Trophoblast cell (in vitro differentiated cells and primary cell): ENCODE measurements around the gene SLIT3.
A peak's percentile ranks its signal among the peaks of the same experiment; 100 is the strongest.

Source experiments
- DNase-seq, 2 donors: peaks; one replicate each; pipeline ENCODE4 v3.0.0-alpha.2; 2016
- H2AFZ ChIP-seq: 2 replicates; pipeline ENCODE4 v1.6.1; 2013; ENCODE audit warnings: low read length, moderate library complexity, mild to moderate bottlenecking; ENCODE audit not compliant: insufficient read depth, poor library complexity
- H2AK5ac ChIP-seq: 2 replicates; pipeline ENCODE4 v1.6.1; 2013; ENCODE audit warnings: mild to moderate bottlenecking, low read length
- H2BK120ac ChIP-seq: 2 replicates; pipeline ENCODE4 v1.6.1; 2013; ENCODE audit warnings: low read length, mild to moderate bottlenecking, moderate library complexity; ENCODE audit not compliant: insufficient read depth, poor library complexity
- H2BK12ac ChIP-seq: 2 replicates; pipeline ENCODE4 v1.6.1; 2013; ENCODE audit warnings: mild to moderate bottlenecking, low read length, moderate library complexity
- H2BK5ac ChIP-seq: 2 replicates; pipeline ENCODE4 v1.6.1; 2013; ENCODE audit warnings: low read length, low read depth, moderate library complexity, mild to moderate bottlenecking; ENCODE audit not compliant: poor library complexity
- H3K14ac ChIP-seq: 2 replicates; pipeline ENCODE4 v1.6.1; 2013; ENCODE audit warnings: mild to moderate bottlenecking, low read length
- H3K18ac ChIP-seq: 2 replicates; pipeline ENCODE4 v1.6.1; 2013; ENCODE audit warnings: mild to moderate bottlenecking, low read length
- H3K23ac ChIP-seq: 2 replicates; pipeline ENCODE4 v1.6.1; 2013; ENCODE audit warnings: low read length
- H3K27ac ChIP-seq: 2 replicates; pipeline ENCODE4 v1.5.1; 2013; ENCODE audit warnings: low read depth, mild to moderate bottlenecking, inconsistent platforms, low read length, moderate library complexity
- H3K27me3 ChIP-seq: 2 replicates; pipeline ENCODE4 v1.6.1; 2013; ENCODE audit warnings: inconsistent platforms, mild to moderate bottlenecking, low read length, moderate library complexity; ENCODE audit not compliant: insufficient read depth
- H3K36me3 ChIP-seq, 2 experiments: 1 replicate in 1 of 2; 2 replicates in 1 of 2; pipeline ENCODE4 v1.6.1; 2013; ENCODE audit warnings: low read length in 2 of 2, mild to moderate bottlenecking in 2 of 2, moderate library complexity in 1 of 2; ENCODE audit not compliant: insufficient read depth in 2 of 2, control insufficient read depth in 1 of 2
- H3K4ac ChIP-seq: 2 replicates; pipeline ENCODE4 v1.6.1; 2013; ENCODE audit warnings: low read depth, mild to moderate bottlenecking, low read length, moderate library complexity
- H3K4me1 ChIP-seq, 2 experiments: 1 replicate in 1 of 2; 2 replicates in 1 of 2; pipeline ENCODE4 v1.6.1; 2013; ENCODE audit warnings: low read length in 2 of 2, mild to moderate bottlenecking in 2 of 2, moderate library complexity in 1 of 2; ENCODE audit not compliant: insufficient read depth in 2 of 2, control insufficient read depth in 1 of 2
- H3K4me2 ChIP-seq: 2 replicates; pipeline ENCODE4 v1.6.1; 2013; ENCODE audit warnings: inconsistent platforms, mild to moderate bottlenecking, low read length, moderate library complexity
- H3K4me3 ChIP-seq: 2 replicates; pipeline ENCODE4 v1.5.1; 2013; ENCODE audit warnings: mild to moderate bottlenecking, low read depth, low read length, inconsistent platforms
- H3K79me1 ChIP-seq: one replicate; pipeline ENCODE4 v1.6.1; 2013; ENCODE audit warnings: low read length
- H3K79me2 ChIP-seq: 2 replicates; pipeline ENCODE4 v1.6.1; 2013; ENCODE audit warnings: low read length, mild to moderate bottlenecking; ENCODE audit not compliant: control insufficient read depth, insufficient read depth, poor library complexity
- H3K9ac ChIP-seq: 2 replicates; pipeline ENCODE4 v1.6.1; 2013; ENCODE audit warnings: mild to moderate bottlenecking, low read length
- H3K9me3 ChIP-seq: 2 replicates; pipeline ENCODE4 v1.6.1; 2013; ENCODE audit warnings: low read depth, mild to moderate bottlenecking, control low read depth, inconsistent platforms, low read length; ENCODE audit not compliant: insufficient read depth
- H4K12ac ChIP-seq: 2 replicates; pipeline ENCODE4 v1.6.1; 2013; ENCODE audit warnings: low read depth, mild to moderate bottlenecking, low read length, moderate library complexity
- H4K8ac ChIP-seq: 2 replicates; pipeline ENCODE4 v1.6.1; 2013; ENCODE audit warnings: low read depth, mild to moderate bottlenecking, low read length, moderate library complexity
- H4K91ac ChIP-seq: one replicate; pipeline ENCODE4 v1.6.1; 2013; ENCODE audit warnings: low read depth, mild to moderate bottlenecking, low read length, moderate library complexity
- WGBS: extraction: QIAGEN DNeasy Blood & Tissue Kit; methylation state at CpG from one replicate; pipeline ENCODE4 v1.1.7; 2013; ENCODE audit warnings: missing lambda C conversion rate; ENCODE audit not compliant: insufficient read length, insufficient coverage; ENCODE audit errors: extremely low coverage; 5-methylcytosine and 5-hydroxymethylcytosine counted together

The SLIT3 gene

GRCh38 chr5:168872246-168872645, 428.7 kb downstream of the SLIT3 start:
- Histone ChIP-seq H3K4ac (no peak overlapping the region), H2BK12ac (no peak overlapping the region), H2BK120ac (no peak overlapping the region), H3K4me3 (no peak overlapping the region), H3K79me1 (no peaks in the 10 kb centered on the region), H2AFZ (no peak overlapping the region), H3K36me3 (peaks cover 0 to 2% of the 10 kb centered on the region in 2 experiments), H3K18ac (no peak overlapping the region), H3K27ac (no peak overlapping the region), H3K4me2 (no peak overlapping the region), H3K14ac (no peak overlapping the region), H3K79me2 (no peaks in the 10 kb centered on the region), H4K12ac (no peak overlapping the region), H4K8ac (no peak overlapping the region), H3K4me1 (peaks cover 0 to 13% of the 10 kb centered on the region in 2 experiments), H3K27me3 (no peaks in the 10 kb centered on the region), H2BK5ac (no peak overlapping the region), H3K23ac (no peak overlapping the region), H4K91ac (no peak overlapping the region), H3K9me3 (peaks cover under 1% of the 10 kb centered on the region), H2AK5ac (no peak overlapping the region), H3K9ac (no peak overlapping the region)
- no CpG with 5 or more reads among the region's 3 CpGs for WGBS
- no peak for DNase-seq

DNA sequence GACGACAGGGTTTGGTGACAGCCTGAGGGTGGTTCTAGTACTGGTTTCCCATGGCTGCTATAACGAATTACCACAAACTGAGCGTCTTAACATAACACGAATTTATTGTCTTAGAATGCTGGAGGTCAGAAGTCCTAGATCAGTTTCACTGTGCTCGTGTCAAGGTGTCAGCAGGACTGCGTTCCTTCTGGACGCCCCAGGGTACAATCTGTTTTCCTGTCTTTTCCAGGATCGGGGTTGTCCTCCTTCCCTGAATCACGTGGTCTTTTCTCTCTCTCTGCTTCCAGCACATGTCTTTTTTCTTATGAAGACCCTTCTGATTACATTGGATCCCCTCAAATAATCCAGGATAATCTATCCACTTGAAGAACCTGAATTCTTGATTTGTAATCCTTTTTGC, 430.0 kb downstream of the SLIT3 start:
- Histone ChIP-seq H3K27me3 (no peaks in the 10 kb centered on the region), H2BK120ac (no peak overlapping the region), H4K8ac (no peak overlapping the region), H3K79me1 (no peaks in the 10 kb centered on the region), H3K9ac (no peak overlapping the region), H2AFZ (no peak overlapping the region), H3K4me1 (peaks cover 3 to 13% of the 10 kb centered on the region in 2 experiments), H4K12ac (no peak overlapping the region), H2BK5ac (no peak overlapping the region), H2AK5ac (no peak overlapping the region), H3K36me3 (no peaks in the 10 kb centered on the region), H3K23ac (no peak overlapping the region), H2BK12ac (no peak overlapping the region), H4K91ac (no peak overlapping the region), H3K14ac (no peak overlapping the region), H3K4me3 (no peak overlapping the region), H3K18ac (no peak overlapping the region), H3K4ac (no peak overlapping the region), H3K9me3 (no peaks in the 10 kb centered on the region), H3K27ac (no peak overlapping the region), H3K79me2 (no peaks in the 10 kb centered on the region), H3K4me2 (no peak overlapping the region)
- DNase-seq: no peak
- WGBS: no CpG with 5 or more reads among the region's 9 CpGs

GRCh38 chr5:168869615-168870227, 431.2 kb downstream of the SLIT3 start:
- Histone ChIP-seq H4K91ac (no peak overlapping the region), H3K23ac (no peak overlapping the region), H3K27ac (no peak overlapping the region), H2AK5ac (no peak overlapping the region), H3K36me3 (no peaks in the 10 kb centered on the region), H3K4me1 (peaks cover 3 to 8% of the 10 kb centered on the region in 2 experiments), H3K4ac (no peak overlapping the region), H2BK5ac (no peak overlapping the region), H3K18ac (no peak overlapping the region), H4K12ac (no peak overlapping the region), H3K27me3 (no peaks in the 10 kb centered on the region), H3K79me2 (no peaks in the 10 kb centered on the region), H3K14ac (no peak overlapping the region), H3K4me2 (no peak overlapping the region), H2AFZ (no peak overlapping the region), H3K9me3 (no peaks in the 10 kb centered on the region), H3K79me1 (no peaks in the 10 kb centered on the region), H2BK120ac (no peak overlapping the region), H2BK12ac (no peak overlapping the region), H3K4me3 (no peak overlapping the region), H3K9ac (no peak overlapping the region), H4K8ac (no peak overlapping the region)
- no CpG with 5 or more reads among the region's 12 CpGs for WGBS
- peak in 1 of 2 donors; percentile 4 for DNase-seq

GRCh38 chr5:168867241-168867640, 433.7 kb downstream of the SLIT3 start:
- Histone ChIP-seq H3K27ac (no peak overlapping the region), H3K23ac (no peak overlapping the region), H3K4ac (no peak overlapping the region), H3K4me1 (peaks cover 3 to 8% of the 10 kb centered on the region in 2 experiments), H4K12ac (no peak overlapping the region), H3K9me3 (no peaks in the 10 kb centered on the region), H4K8ac (no peak overlapping the region), H2BK120ac (no peak overlapping the region), H3K4me3 (no peak overlapping the region), H3K36me3 (no peaks in the 10 kb centered on the region), H3K79me2 (no peaks in the 10 kb centered on the region), H3K14ac (no peak overlapping the region), H3K9ac (no peak overlapping the region), H2BK5ac (no peak overlapping the region), H4K91ac (no peak overlapping the region), H2BK12ac (no peak overlapping the region), H2AK5ac (no peak overlapping the region), H3K79me1 (no peaks in the 10 kb centered on the region), H3K4me2 (no peak overlapping the region), H3K18ac (no peak overlapping the region), H2AFZ (no peak overlapping the region), H3K27me3 (no peaks in the 10 kb centered on the region)
- DNase-seq: no peak
- WGBS: no CpG with 5 or more reads among the region's 4 CpGs
